Measurements from ENCODE around the gene MSRB3. TPM values are rescaled to one million over a fixed set of nuclear protein-coding genes. Genes with fewer than 3 reads are reported as not detected.

The MSRB3 gene
- total RNA-seq, 1 experiment from 2014 or later = 5.9 TPM

DNA sequence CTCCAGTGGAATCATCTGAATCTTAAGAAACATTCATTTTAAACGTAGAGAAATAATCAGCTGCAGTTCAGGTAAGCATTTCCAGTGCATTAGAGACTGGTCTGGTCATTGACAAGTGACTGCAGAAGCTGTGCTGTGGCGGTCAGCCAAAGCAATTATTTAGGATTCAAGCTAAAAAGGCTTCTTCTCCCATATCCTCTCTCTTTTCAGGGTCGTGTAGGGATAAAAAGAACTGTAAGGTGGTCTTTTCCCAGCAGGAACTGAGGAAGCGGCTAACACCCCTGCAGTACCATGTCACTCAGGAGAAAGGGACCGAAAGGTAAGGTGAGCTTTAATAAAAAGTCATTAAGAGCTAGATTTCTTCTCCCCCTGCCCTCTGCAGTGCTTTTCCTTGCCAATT lies 48.1 kb downstream of the MSRB3 start:
- intact Hi-C loops (cut with micrococcal nuclease) = no loop called here
- ChIA-PET POLR2A (ENCODE audit: unreplicated experiment) (interaction anchor here (0.7 kb wide), 1 partner anchor 255 kb away, joined by 4 read pairs; no protein-coding TSS in a partner anchor), CTCF (no interaction called here)
- DNase-seq = no peak
- Histone ChIP-seq H3K79me2 (ENCODE audit: low read length) (no peaks in the 10 kb centered on the region), H3K4me2 (ENCODE audit: low read length) (no peak overlapping the region), H3F3A (ENCODE audit: low read length, unreplicated experiment) (no peaks in the 10 kb centered on the region), H3K9me2 (replicated peaks; ENCODE audit: low read length) (no peaks in the 10 kb centered on the region), H3K27ac (ENCODE audit: low read length) (no peak overlapping the region), H3K36me3 (ENCODE audit: low read depth, low read length) (no peaks in the 10 kb centered on the region), H3K9me3 (ENCODE audit: low read length) (no peaks in the 10 kb centered on the region), H3K27me3 (ENCODE audit: low read length) (no peaks in the 10 kb centered on the region), H3K4me1 (ENCODE audit: insufficient read depth, low read length) (no peaks in the 10 kb centered on the region), H2AFZ (ENCODE audit: low read length) (no peak overlapping the region), H4K20me1 (ENCODE audit: low read length) (no peaks in the 10 kb centered on the region), H3K9ac (ENCODE audit: low read length) (no peak overlapping the region), H3K4me3 (ENCODE audit: low read length) (no peak overlapping the region)
- no TSS peak for BruUV-seq (replicated peaks)
- ATAC-seq = no peak
- TF ChIP-seq EZH2 (IDR thresholded peaks at IDR 0.05; ENCODE audit: low read length, unreplicated experiment) = no peak
- TF ChIP-seq, protein P1, sequence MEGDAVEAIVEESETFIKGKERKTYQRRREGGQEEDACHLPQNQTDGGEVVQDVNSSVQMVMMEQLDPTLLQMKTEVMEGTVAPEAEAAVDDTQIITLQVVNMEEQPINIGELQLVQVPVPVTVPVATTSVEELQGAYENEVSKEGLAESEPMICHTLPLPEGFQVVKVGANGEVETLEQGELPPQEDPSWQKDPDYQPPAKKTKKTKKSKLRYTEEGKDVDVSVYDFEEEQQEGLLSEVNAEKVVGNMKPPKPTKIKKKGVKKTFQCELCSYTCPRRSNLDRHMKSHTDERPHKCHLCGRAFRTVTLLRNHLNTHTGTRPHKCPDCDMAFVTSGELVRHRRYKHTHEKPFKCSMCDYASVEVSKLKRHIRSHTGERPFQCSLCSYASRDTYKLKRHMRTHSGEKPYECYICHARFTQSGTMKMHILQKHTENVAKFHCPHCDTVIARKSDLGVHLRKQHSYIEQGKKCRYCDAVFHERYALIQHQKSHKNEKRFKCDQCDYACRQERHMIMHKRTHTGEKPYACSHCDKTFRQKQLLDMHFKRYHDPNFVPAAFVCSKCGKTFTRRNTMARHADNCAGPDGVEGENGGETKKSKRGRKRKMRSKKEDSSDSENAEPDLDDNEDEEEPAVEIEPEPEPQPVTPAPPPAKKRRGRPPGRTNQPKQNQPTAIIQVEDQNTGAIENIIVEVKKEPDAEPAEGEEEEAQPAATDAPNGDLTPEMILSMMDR (conservative IDR thresholded peaks at IDR 0.05; ENCODE audit: low read depth, low read length) = no peak
- TF ChIP-seq EZH2phosphoT487 (IDR thresholded peaks at IDR 0.05; ENCODE audit: borderline replicate concordance, low read length) = no peak

DNA sequence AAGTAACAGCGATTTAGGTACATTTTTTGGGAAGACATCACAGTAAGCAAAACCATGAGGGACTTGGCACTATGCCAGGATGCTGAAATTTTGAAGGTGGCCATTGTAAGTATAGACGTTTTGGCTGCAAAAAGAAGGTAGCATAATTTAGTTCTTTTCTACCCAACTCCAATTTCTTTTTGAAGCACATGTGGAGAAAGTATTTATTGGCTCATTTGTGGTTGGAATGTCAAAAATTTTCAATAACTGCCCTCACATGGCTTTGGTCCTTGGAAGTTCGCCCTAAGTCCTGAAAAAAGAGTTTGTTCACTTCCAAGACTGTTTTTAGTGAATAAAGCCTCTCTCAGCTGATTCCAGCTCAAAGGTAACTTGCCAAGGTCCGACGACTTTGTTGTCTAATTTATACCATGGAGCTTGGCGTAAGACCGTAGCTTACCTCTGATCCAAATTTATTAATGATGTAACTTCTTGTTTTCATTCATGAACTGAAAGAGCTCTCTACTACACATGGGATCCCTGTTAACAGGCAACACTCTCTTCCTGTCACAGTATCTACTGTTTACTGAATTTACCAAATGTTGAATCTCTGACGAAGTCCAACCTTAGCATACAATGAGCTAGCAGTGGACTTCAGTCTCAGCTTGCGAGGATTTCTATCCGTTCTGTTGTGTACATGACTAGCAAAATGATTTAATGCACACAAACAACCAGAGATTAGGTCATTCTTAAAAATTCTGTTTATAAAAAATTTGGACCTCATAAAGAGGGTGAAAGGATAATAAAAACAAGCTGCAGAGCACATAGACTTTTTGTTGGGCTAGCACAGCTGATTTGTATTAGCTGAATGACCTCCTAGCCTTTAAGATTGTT lies 49.0 kb downstream of the MSRB3 start:
- Histone ChIP-seq H3K9ac (ENCODE audit: low read length) (no peak overlapping the region), H3K4me3 (ENCODE audit: low read length) (no peak overlapping the region), H3K27me3 (ENCODE audit: low read length) (no peaks in the 10 kb centered on the region), H3K27ac (ENCODE audit: low read length) (no peak overlapping the region), H3K9me2 (replicated peaks; ENCODE audit: low read length) (no peaks in the 10 kb centered on the region), H3K9me3 (ENCODE audit: low read length) (no peaks in the 10 kb centered on the region), H3K4me2 (ENCODE audit: low read length) (no peak overlapping the region), H4K20me1 (ENCODE audit: low read length) (no peaks in the 10 kb centered on the region), H3K79me2 (ENCODE audit: low read length) (no peaks in the 10 kb centered on the region), H3K4me1 (ENCODE audit: insufficient read depth, low read length) (no peaks in the 10 kb centered on the region), H2AFZ (ENCODE audit: low read length) (no peak overlapping the region), H3F3A (ENCODE audit: low read length, unreplicated experiment) (no peaks in the 10 kb centered on the region), H3K36me3 (ENCODE audit: low read depth, low read length) (no peaks in the 10 kb centered on the region)
- no peak for TF ChIP-seq EZH2 (IDR thresholded peaks at IDR 0.05; ENCODE audit: low read length, unreplicated experiment)
- TF ChIP-seq EZH2phosphoT487 (IDR thresholded peaks at IDR 0.05; ENCODE audit: borderline replicate concordance, low read length) = no peak
- TF ChIP-seq, protein P1 (conservative IDR thresholded peaks at IDR 0.05; ENCODE audit: low read depth, low read length) = no peak
- no peak for DNase-seq
- intact Hi-C loops (cut with micrococcal nuclease) = no loop called here
- POLR2A ChIA-PET (ENCODE audit: unreplicated experiment) = no interaction called here
- no TSS peak for BruUV-seq (replicated peaks)
- CTCF ChIA-PET = no interaction called here
- ATAC-seq = no peak

DNA sequence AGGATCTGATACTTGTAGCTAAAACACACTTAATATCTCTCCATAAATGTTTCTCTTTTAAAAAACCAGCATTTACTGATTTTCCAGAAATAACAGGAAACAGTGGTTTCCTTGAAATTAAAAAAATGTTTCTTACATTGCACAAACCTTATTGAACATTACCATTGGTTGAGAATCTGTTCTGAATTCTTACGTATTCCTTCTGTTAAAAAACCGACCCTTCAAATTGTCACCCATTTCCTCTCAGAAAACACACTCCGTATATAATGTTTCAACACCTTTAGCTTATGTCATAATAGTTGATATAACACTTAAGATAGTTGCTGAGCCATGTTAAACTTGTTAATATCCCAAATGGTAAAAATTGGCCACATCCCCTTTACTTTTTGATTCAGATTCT lies 51.2 kb downstream of the MSRB3 start:
- no TSS peak for BruUV-seq (replicated peaks)
- H3K79me2 ChIP-seq (ENCODE audit: low read length) = no peaks in the 10 kb centered on the region
- no peak overlapping the region for H3K4me3 ChIP-seq (ENCODE audit: low read length)
- no peak for DNase-seq
- no peaks in the 10 kb centered on the region for H3K9me2 ChIP-seq (replicated peaks; ENCODE audit: low read length)
- H4K20me1 ChIP-seq (ENCODE audit: low read length) = no peaks in the 10 kb centered on the region
- H3K27me3 ChIP-seq (ENCODE audit: low read length) = no peaks in the 10 kb centered on the region
- H3F3A ChIP-seq (ENCODE audit: low read length, unreplicated experiment) = no peaks in the 10 kb centered on the region
- H3K27ac ChIP-seq (ENCODE audit: low read length) = no peak overlapping the region
- H3K4me1 ChIP-seq (ENCODE audit: insufficient read depth, low read length) = no peaks in the 10 kb centered on the region
- no peak overlapping the region for H2AFZ ChIP-seq (ENCODE audit: low read length)
- H3K9ac ChIP-seq (ENCODE audit: low read length) = no peak overlapping the region
- intact Hi-C loops (cut with micrococcal nuclease) = no loop called here
- no peaks in the 10 kb centered on the region for H3K36me3 ChIP-seq (ENCODE audit: low read depth, low read length)
- TF ChIP-seq EZH2phosphoT487 (IDR thresholded peaks at IDR 0.05; ENCODE audit: borderline replicate concordance, low read length) (no peak), EZH2 (IDR thresholded peaks at IDR 0.05; ENCODE audit: low read length, unreplicated experiment) (no peak)
- TF ChIP-seq, protein P1 (conservative IDR thresholded peaks at IDR 0.05; ENCODE audit: low read depth, low read length) = no peak
- ATAC-seq = no peak
- POLR2A ChIA-PET (ENCODE audit: unreplicated experiment) = no interaction called here
- CTCF ChIA-PET = no interaction called here
- H3K4me2 ChIP-seq (ENCODE audit: low read length) = no peak overlapping the region
- no peaks in the 10 kb centered on the region for H3K9me3 ChIP-seq (ENCODE audit: low read length)

Measured in PC-3 (cell line).